Lower leg skin (tissue), 3 donors: Measurements from ENCODE around the gene C5AR1.

ENCODE experiments used
- POLR2A ChIP-seq, 2 donors: fragments of 450-650 bp; IDR thresholded peaks; one replicate each; pipeline ENCODE4 v1.6.1; 2016 to 2017; ENCODE audit warnings: antibody characterized with exemption in 2 of 2, mild to moderate bottlenecking in 1 of 2, moderate library complexity in 1 of 2
- TF ChIP-seq, protein P1 (sequence below), 3 donors: fragments of 450-650 bp; IDR thresholded peaks; one replicate each; pipeline ENCODE4 v1.5.1; 2016; ENCODE audit warnings: antibody characterized with exemption in 3 of 3, mild to moderate bottlenecking in 3 of 3, moderate library complexity in 2 of 3

DNA sequence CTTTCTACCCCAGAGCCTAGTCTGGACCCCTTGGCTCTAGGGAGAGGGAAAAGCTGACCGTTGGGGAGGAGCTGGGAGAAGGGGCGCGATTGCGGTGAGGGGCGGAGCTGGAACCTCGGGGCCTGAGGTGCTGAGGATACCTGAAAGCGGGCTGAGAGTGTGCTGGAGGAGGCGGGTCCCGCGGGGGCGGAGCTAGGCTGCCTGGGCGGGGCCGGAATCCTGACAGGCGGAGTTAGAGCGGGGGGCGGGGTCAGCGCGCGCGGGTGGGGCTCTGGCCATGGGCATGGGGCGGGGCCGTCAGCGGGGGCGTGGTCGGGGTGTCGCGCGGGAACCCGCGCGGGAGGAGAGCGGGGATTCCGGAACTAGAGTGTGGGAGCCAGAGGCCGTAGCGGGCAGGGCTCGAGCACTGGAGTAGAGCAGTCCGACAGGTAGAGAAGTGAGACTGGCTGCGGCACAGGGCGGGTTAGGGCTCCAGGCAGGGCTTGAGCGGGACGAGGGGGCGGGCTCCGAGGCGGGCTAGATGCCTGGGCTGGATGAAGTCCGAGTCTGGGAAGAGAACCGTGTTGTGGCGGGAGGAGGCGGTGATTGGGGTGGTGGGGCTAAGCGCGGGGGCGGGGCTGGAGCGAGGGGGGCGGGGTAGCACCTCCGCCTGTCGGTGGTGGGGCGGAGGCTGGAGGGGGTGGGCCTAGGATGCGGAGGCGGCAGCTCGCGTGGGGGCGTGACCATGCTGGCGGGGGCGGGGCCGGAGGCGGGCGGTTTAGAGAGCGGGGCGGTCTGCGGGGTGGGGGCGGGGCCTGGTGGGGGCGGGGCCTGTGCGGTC lies 35.4 kb upstream of the C5AR1 start, which contains the start of gene INAFM1:
- TF ChIP-seq, protein P1, sequence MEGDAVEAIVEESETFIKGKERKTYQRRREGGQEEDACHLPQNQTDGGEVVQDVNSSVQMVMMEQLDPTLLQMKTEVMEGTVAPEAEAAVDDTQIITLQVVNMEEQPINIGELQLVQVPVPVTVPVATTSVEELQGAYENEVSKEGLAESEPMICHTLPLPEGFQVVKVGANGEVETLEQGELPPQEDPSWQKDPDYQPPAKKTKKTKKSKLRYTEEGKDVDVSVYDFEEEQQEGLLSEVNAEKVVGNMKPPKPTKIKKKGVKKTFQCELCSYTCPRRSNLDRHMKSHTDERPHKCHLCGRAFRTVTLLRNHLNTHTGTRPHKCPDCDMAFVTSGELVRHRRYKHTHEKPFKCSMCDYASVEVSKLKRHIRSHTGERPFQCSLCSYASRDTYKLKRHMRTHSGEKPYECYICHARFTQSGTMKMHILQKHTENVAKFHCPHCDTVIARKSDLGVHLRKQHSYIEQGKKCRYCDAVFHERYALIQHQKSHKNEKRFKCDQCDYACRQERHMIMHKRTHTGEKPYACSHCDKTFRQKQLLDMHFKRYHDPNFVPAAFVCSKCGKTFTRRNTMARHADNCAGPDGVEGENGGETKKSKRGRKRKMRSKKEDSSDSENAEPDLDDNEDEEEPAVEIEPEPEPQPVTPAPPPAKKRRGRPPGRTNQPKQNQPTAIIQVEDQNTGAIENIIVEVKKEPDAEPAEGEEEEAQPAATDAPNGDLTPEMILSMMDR (IDR thresholded peaks at IDR 0.05): no peak
- TF ChIP-seq POLR2A (IDR thresholded peaks at IDR 0.05): peak in 1 of 2 donors; percentile 25
